PFSK-1 (cell line): ENCODE data around the gene DIRAS1.

Experiments
- FOXP2 ChIP-seq: optimal IDR thresholded peaks from 2 replicates; pipeline ENCODE3; 2011; ENCODE audit warnings: borderline replicate concordance, control low read depth, inconsistent platforms; ENCODE audit not compliant: insufficient read depth; ENCODE audit errors: extremely low read length, extremely low read depth
- POLR2AphosphoS5 ChIP-seq: IDR thresholded peaks from 2 replicates; pipeline ENCODE4 v1.6.1; 2012; ENCODE audit warnings: low read depth, mild to moderate bottlenecking, control low read depth, low read length, moderate library complexity
- REST ChIP-seq, 2 experiments: IDR thresholded peaks; 2 replicates each; pipeline versions ENCODE4 v1.6.1 to v1.8.0; 2011 to 2012; ENCODE audit warnings: low read depth in 2 of 2, low read length in 2 of 2, control low read depth in 1 of 2, inconsistent platforms in 1 of 2, mild to moderate bottlenecking in 1 of 2, moderate library complexity in 1 of 2; ENCODE audit not compliant: insufficient read depth in 1 of 2
- SIN3A ChIP-seq: IDR thresholded peaks from 2 replicates; pipeline ENCODE4 v1.6.1; 2012; ENCODE audit warnings: mild to moderate bottlenecking, low read length, moderate library complexity, borderline replicate concordance; ENCODE audit not compliant: insufficient read depth
- TAF1 ChIP-seq: IDR thresholded peaks from 2 replicates; pipeline ENCODE4 v1.6.1; 2012; ENCODE audit warnings: low read length, control low read depth, borderline replicate concordance; ENCODE audit not compliant: insufficient read depth

Gene DIRAS1

GRCh38 chr19:2732157-2732725 is 11.1 kb upstream of the DIRAS1 start:
- TF ChIP-seq TAF1 = no peak
- no peak for TF ChIP-seq FOXP2
- TF ChIP-seq REST (IDR thresholded peaks at IDR 0.05; ENCODE audit: insufficient read depth in 1 of 2, low read depth in 2 of 2, low read length in 2 of 2) = no peak
- TF ChIP-seq SIN3A = no peak
- TF ChIP-seq POLR2AphosphoS5 = no peak

- no peak for TF ChIP-seq FOXP2
- no peak for TF ChIP-seq TAF1
- TF ChIP-seq SIN3A = no peak
- no peak for TF ChIP-seq REST (IDR thresholded peaks at IDR 0.05; ENCODE audit: insufficient read depth in 1 of 2, low read depth in 2 of 2, low read length in 2 of 2)
- TF ChIP-seq POLR2AphosphoS5 = no peak
Measured at GRCh38 chr19:2731181-2731995, 10.2 kb upstream of the DIRAS1 start.

GRCh38 chr19:2729943-2730818 is 9.0 kb upstream of the DIRAS1 start:
- TF ChIP-seq FOXP2 (no peak), REST (IDR thresholded peaks at IDR 0.05; ENCODE audit: insufficient read depth in 1 of 2, low read depth in 2 of 2, low read length in 2 of 2) (no peak), TAF1 (no peak), POLR2AphosphoS5 (no peak), SIN3A (no peak)

GRCh38 chr19:2728783-2729387 is 7.7 kb upstream of the DIRAS1 start:
- TF ChIP-seq REST (IDR thresholded peaks at IDR 0.05; ENCODE audit: insufficient read depth in 1 of 2, low read depth in 2 of 2, low read length in 2 of 2) (no peak), TAF1 (no peak), FOXP2 (no peak), POLR2AphosphoS5 (no peak), SIN3A (no peak)
